ENCODE data around the gene CIT.

- no peak for TF ChIP-seq CTCF (IDR thresholded peaks at IDR 0.05)
- TF ChIP-seq ZFX (IDR thresholded peaks at IDR 0.05; ENCODE audit: borderline replicate concordance), result no peak
Observed at GRCh38 chr12:119665164-119665929, 211.8 kb downstream of the CIT start.

All from 22Rv1 (cell line).